ENCODE data around the gene CYGB.

Gene CYGB

GRCh38 chr17:76537578-76538280, at the start of gene CYGB:
Gene CYGB, minus strand, starts transcription at chr17:76537709. Its CDS starts 167 bp downstream, at chr17:76537542.
- H3K4me3 ChIP-seq (ENCODE audit: low read length), result peak within 1 kb of the TSS; percentile 44
- DNase-seq (ENCODE audit: low read depth), result no peak
- TF ChIP-seq CTCF (conservative IDR thresholded peaks at IDR 0.05; ENCODE audit: low read length), result no peak

- no peak for DNase-seq (ENCODE audit: low read depth)
- TF ChIP-seq CTCF (conservative IDR thresholded peaks at IDR 0.05; ENCODE audit: low read length), result no peak
- H3K4me3 ChIP-seq (ENCODE audit: low read length), result no peak overlapping the region
Observed at GRCh38 chr17:76586741-76587487, 49.4 kb upstream of the CYGB start.

- 0 out of 2 replicates have a peak, but pooled peaks have one; percentile 13 for TF ChIP-seq CTCF (conservative IDR thresholded peaks at IDR 0.05; ENCODE audit: low read length)
- peak; percentile 29 for DNase-seq (ENCODE audit: low read depth)
- peak within 1 kb of the TSS; percentile 53 for H3K4me3 ChIP-seq (ENCODE audit: low read length)
Observed at GRCh38 chr17:76585649-76586593, 48.4 kb upstream of the CYGB start, which contains the start of gene ST6GALNAC2. Gene ST6GALNAC2, minus strand, starts transcription at chr17:76585860. Its CDS starts 52 bp downstream, at chr17:76585808.

GRCh38 chr17:76585033-76585648, 47.6 kb upstream of the CYGB start:
- H3K4me3 ChIP-seq (ENCODE audit: low read length), result peak overlapping the region; percentile 53
- DNase-seq (ENCODE audit: low read depth), result no peak
- TF ChIP-seq CTCF (conservative IDR thresholded peaks at IDR 0.05; ENCODE audit: low read length), result no peak

- H3K4me3 ChIP-seq (ENCODE audit: low read length), result peak overlapping the region; percentile 53
- no peak for TF ChIP-seq CTCF (conservative IDR thresholded peaks at IDR 0.05; ENCODE audit: low read length)
Observed at GRCh38 chr17:76584427-76585032, 47.0 kb upstream of the CYGB start.

GRCh38 chr17:76582660-76583059, 45.2 kb upstream of the CYGB start:
- TF ChIP-seq CTCF (conservative IDR thresholded peaks at IDR 0.05; ENCODE audit: low read length), result no peak

More at GRCh38 chr17:76584427-76585032, 47.0 kb upstream of the CYGB start:
- no peak for DNase-seq (ENCODE audit: low read depth)

More at GRCh38 chr17:76582660-76583059, 45.2 kb upstream of the CYGB start:
- DNase-seq (ENCODE audit: low read depth), result no peak
- H3K4me3 ChIP-seq (ENCODE audit: low read length), result no peak overlapping the region
